Lower leg skin (tissue), 3 donors: ENCODE data around the gene EPC1.

Experiments used
- CTCF ChIP-seq, 3 donors: fragments of 450-650 bp; IDR thresholded peaks; one replicate each; pipeline ENCODE4 v1.5.1; 2016; ENCODE audit warnings: antibody characterized with exemption in 3 of 3, mild to moderate bottlenecking in 3 of 3, moderate library complexity in 2 of 3
- POLR2A ChIP-seq, 2 donors: fragments of 450-650 bp; IDR thresholded peaks; one replicate each; pipeline ENCODE4 v1.6.1; 2016 to 2017; ENCODE audit warnings: antibody characterized with exemption in 2 of 2, mild to moderate bottlenecking in 1 of 2, moderate library complexity in 1 of 2

GRCh38 chr10:32347363-32348022 lies 535 bp upstream of the EPC1 start:
- TF ChIP-seq CTCF (IDR thresholded peaks at IDR 0.05): no peak
- no peak for TF ChIP-seq POLR2A (IDR thresholded peaks at IDR 0.05)
